HCT116 (cell line): Measurements from ENCODE around the gene FAM83F. TPM values are rescaled to one million over a fixed set of nuclear protein-coding genes. Genes with fewer than 3 reads are reported as not detected.

ENCODE experiments used
- ATAC-seq: fragments of 200-7000 bp; cut with Tn5 transposase; 2 replicates; pipeline ENCODE4 v1.9.1; 2020; ENCODE audit warnings: mild to moderate bottlenecking, moderate library complexity
- BruUV-seq: library from RNA; stranded (reverse); fragments of 400-500 nt; replicated peaks from 2 replicates; lab custom pipeline; 2021; lab: Mats Ljungman, UMichigan
- CTCF ChIA-PET: fragments of 300-600 bp; sonication (Branson Sonifier 250); formaldehyde crosslinking; loops from one replicate; lab custom pipeline; 2021; ENCODE audit warnings: antibody characterized with exemption; lab: Charles Lee
- POLR2A ChIA-PET: fragments of 300-600, 350-600 bp; sonication (Branson Sonifier 250); formaldehyde crosslinking; loops from one replicate; lab custom pipeline; 2021; ENCODE audit warnings: antibody characterized with exemption; lab: Charles Lee
- RAD21 ChIA-PET, 2 experiments: fragments of 300-600 bp; sonication (Branson Sonifier 250); formaldehyde crosslinking; loops; one replicate each; lab custom pipeline; 2023; ENCODE audit warnings: low total read pairs in 2 of 2; ENCODE audit not compliant: uncharacterized antibody in 2 of 2, unreplicated experiment in 2 of 2, low non-redundant PET in 1 of 2; lab: Charles Lee
- DNase-seq: peaks from one replicate; pipeline ENCODE4 v3.0.0-alpha.2; 2010; ENCODE audit warnings: low read depth, low spot score
- H2AFZ ChIP-seq: fragments of 200-600 bp; shearing (Covaris generic), sonication (generic); 2 replicates; pipeline ENCODE4 v1.6.1; 2017; ENCODE audit warnings: low read depth, mixed run types, mixed read lengths, antibody characterized with exemption, low read length; ENCODE audit not compliant: poor library complexity, severe bottlenecking
- H3K27ac ChIP-seq: 2 replicates; pipeline ENCODE4 v1.5.1; 2012; ENCODE audit warnings: low read depth, low read length
- H3K27me3 ChIP-seq: fragments of 200-600 bp; sonication (generic); 2 replicates; pipeline ENCODE4 v1.6.1; 2016; ENCODE audit warnings: mixed run types, low read length, mixed read lengths; ENCODE audit not compliant: insufficient read depth
- H3K36me3 ChIP-seq, 2 experiments: fragments of 200-500 bp in 1 of 2; fragments of 200-600 bp in 1 of 2; sonication (Bioruptor generic) in 1 of 2; sonication (generic) in 1 of 2; 2 replicates each; pipeline versions ENCODE4 v1.5.1 to v1.6.1; 2014 to 2016; ENCODE audit warnings: low read length in 2 of 2, inconsistent platforms in 1 of 2, mixed read lengths in 1 of 2, mixed run types in 1 of 2; ENCODE audit not compliant: insufficient read depth in 2 of 2, control insufficient read depth in 1 of 2
- H3K4me1 ChIP-seq, 2 experiments: fragments of 200-600 bp in 1 of 2; sonication (generic) in 1 of 2; 2 replicates each; pipeline versions ENCODE4 v1.5.1 to v1.6.1; 2012 to 2017; ENCODE audit warnings: low read length in 2 of 2, inconsistent platforms in 1 of 2, mild to moderate bottlenecking in 1 of 2, mixed read lengths in 1 of 2, mixed run types in 1 of 2, moderate library complexity in 1 of 2; ENCODE audit not compliant: insufficient read depth in 2 of 2, control insufficient read depth in 1 of 2
- H3K4me2 ChIP-seq: fragments of 200-600 bp; sonication (generic); 2 replicates; pipeline ENCODE4 v1.6.1; 2017; ENCODE audit warnings: mixed run types, low read length, mixed read lengths
- H3K4me3 ChIP-seq, 2 experiments: fragments of 200-600 bp in 1 of 2; sonication (generic) in 1 of 2; replicated peaks in 1 of 2; 2 replicates each; pipeline ENCODE4 v1.5.1; 2011 to 2016; ENCODE audit warnings: low read length in 2 of 2, control low read depth in 1 of 2, low read depth in 1 of 2, mild to moderate bottlenecking in 1 of 2, mixed read lengths in 1 of 2, mixed run types in 1 of 2
- H3K79me2 ChIP-seq: fragments of 200-600 bp; sonication (generic); 2 replicates; pipeline ENCODE4 v1.6.1; 2017; ENCODE audit warnings: mild to moderate bottlenecking, mixed run types, low read length, moderate library complexity, mixed read lengths; ENCODE audit not compliant: insufficient read depth
- H3K9ac ChIP-seq: fragments of 200-600 bp; sonication (generic); 2 replicates; pipeline ENCODE4 v1.6.1; 2016; ENCODE audit warnings: low read length, mixed read lengths
- H3K9me2 ChIP-seq: fragments of 200-600 bp; sonication (generic), shearing (Covaris generic); 2 replicates; pipeline ENCODE4 v1.6.1; 2017; ENCODE audit warnings: mixed run types, mild to moderate bottlenecking, moderate library complexity; ENCODE audit not compliant: insufficient read depth
- H3K9me3 ChIP-seq, 2 experiments: fragments of 200-500 bp in 1 of 2; fragments of 200-600 bp in 1 of 2; sonication (Bioruptor generic) in 1 of 2; sonication (generic) in 1 of 2; 2 replicates each; pipeline ENCODE4 v1.6.1; 2014 to 2017; ENCODE audit warnings: low read length in 2 of 2, mixed read lengths in 2 of 2, inconsistent platforms in 1 of 2, low read depth in 1 of 2, mild to moderate bottlenecking in 1 of 2, mixed run types in 1 of 2, moderate library complexity in 1 of 2; ENCODE audit not compliant: control insufficient read depth in 1 of 2, insufficient read depth in 1 of 2
- H4K20me1 ChIP-seq: fragments of 200-600 bp; sonication (generic), shearing (Covaris generic); 2 replicates; pipeline ENCODE4 v1.6.1; 2017; ENCODE audit warnings: mixed run types, mild to moderate bottlenecking, moderate library complexity; ENCODE audit not compliant: insufficient read depth
- CEBPB ChIP-seq: IDR thresholded peaks from 2 replicates; pipeline ENCODE4 v1.6.1; 2012; ENCODE audit warnings: low read depth
- EGR1 ChIP-seq: IDR thresholded peaks from 2 replicates; pipeline ENCODE4 v1.6.1; 2012; ENCODE audit warnings: low read depth
- ELF1 ChIP-seq: IDR thresholded peaks from 2 replicates; pipeline ENCODE4 v1.6.1; 2012; ENCODE audit warnings: low read depth, borderline replicate concordance
- EZH2 ChIP-seq: fragments of 200-600 bp; sonication (generic); IDR thresholded peaks from 2 replicates; pipeline ENCODE4 v1.6.1; 2017; ENCODE audit warnings: antibody characterized with exemption, mixed run types
- FOSL1 ChIP-seq: IDR thresholded peaks from 2 replicates; pipeline ENCODE4 v1.6.1; 2012; ENCODE audit warnings: low read depth
- POLR2A ChIP-seq: IDR thresholded peaks from 2 replicates; pipeline ENCODE4 v1.7.0; 2011; ENCODE audit warnings: borderline replicate concordance; ENCODE audit not compliant: insufficient read depth, insufficient read length; ENCODE audit errors: extremely low read depth
- POLR2AphosphoS5 ChIP-seq: IDR thresholded peaks from 2 replicates; pipeline ENCODE4 v1.6.1; 2011; ENCODE audit warnings: mild to moderate bottlenecking, low read depth, low read length, moderate library complexity
- RAD21 ChIP-seq: IDR thresholded peaks from 2 replicates; pipeline ENCODE4 v1.6.1; 2012; ENCODE audit warnings: low read depth, mild to moderate bottlenecking
- SIN3A ChIP-seq: IDR thresholded peaks from 2 replicates; pipeline ENCODE4 v1.6.1; 2012; ENCODE audit warnings: low read depth
- SP1 ChIP-seq: IDR thresholded peaks from 2 replicates; pipeline ENCODE4 v1.6.1; 2012; ENCODE audit warnings: low read depth
- YY1 ChIP-seq: IDR thresholded peaks from 2 replicates; pipeline ENCODE4 v1.6.1; 2011; ENCODE audit warnings: low read length, low read depth, moderate library complexity, mild to moderate bottlenecking; ENCODE audit not compliant: insufficient replicate concordance; ENCODE audit errors: extremely low read depth
- ZFX ChIP-seq: fragments of 450-650 bp; IDR thresholded peaks from 2 replicates; pipeline ENCODE4 v1.6.1; 2017
- intact Hi-C: fragments of 100-400 bp; cut with micrococcal nuclease; formaldehyde crosslinking; loops from 2 replicates; pipeline ENCODE4 v1.10.0; 2022
- total RNA-seq: library from RNA; stranded (reverse); gene quantifications from one replicate; pipeline ENCODE4 v1.2.1, GENCODE V29; 2021; ENCODE audit not compliant: unreplicated experiment
- TF ChIP-seq, protein P1 (sequence below): IDR thresholded peaks from 2 replicates; pipeline ENCODE4 v1.6.1; 2012
- TF ChIP-seq, protein P2 (sequence below): IDR thresholded peaks from 2 replicates; pipeline ENCODE4 v1.6.1; 2011; ENCODE audit warnings: mild to moderate bottlenecking, low read length, moderate library complexity; ENCODE audit not compliant: insufficient replicate concordance; ENCODE audit errors: extremely low read depth
- TF ChIP-seq, protein P3 (sequence below), 3 experiments: fragments of 200-600 bp in 1 of 3; sonication (generic) in 1 of 3; IDR thresholded peaks in 2 of 3; conservative IDR thresholded peaks in 1 of 3; 2 replicates each; pipeline ENCODE4 v1.5.1; 2012 to 2017; ENCODE audit warnings: low read depth in 2 of 3, low read length in 2 of 3, antibody characterized with exemption in 1 of 3, borderline replicate concordance in 1 of 3, control low read depth in 1 of 3, mild to moderate bottlenecking in 1 of 3, mixed read lengths in 1 of 3, mixed run types in 1 of 3, moderate library complexity in 1 of 3; ENCODE audit not compliant: insufficient read depth in 1 of 3
- TF ChIP-seq, protein P4 (sequence below): IDR thresholded peaks from 2 replicates; pipeline ENCODE4 v1.6.1; 2012

The FAM83F gene
- total RNA-seq, 1 experiment from 2014 or later = 24.5 TPM

DNA sequence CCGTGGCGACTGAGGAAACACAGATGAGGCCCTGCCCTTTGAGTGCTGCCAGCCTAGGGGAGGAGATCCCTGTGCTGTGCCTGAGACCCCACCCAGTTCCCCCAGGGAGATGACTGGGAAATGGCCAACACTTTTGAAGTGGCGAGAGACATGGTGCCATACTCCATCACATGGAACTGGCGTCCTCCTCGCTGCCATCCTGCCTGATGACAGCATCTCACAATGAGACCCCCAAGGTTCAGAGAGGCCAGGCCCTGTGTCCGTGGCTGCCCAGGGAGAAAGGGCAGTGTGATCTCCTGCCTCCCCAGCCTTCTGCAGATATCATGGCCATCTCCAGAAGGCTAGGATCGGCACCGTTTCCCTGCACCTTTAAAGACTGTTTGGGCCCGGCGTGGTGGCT is 31.1 kb downstream of the FAM83F start:
- ATAC-seq = no peak
- Histone ChIP-seq H3K4me1 (no peaks in the 10 kb centered on the region), H3K4me3 (no peak overlapping the region), H3K36me3 (peaks cover 0 to 3% of the 10 kb centered on the region in 2 experiments; a peak in 2 of 4 replicates), H3K79me2 (no peaks in the 10 kb centered on the region), H3K9me3 (no peaks in the 10 kb centered on the region), H3K9me2 (no peaks in the 10 kb centered on the region), H3K27me3 (no peaks in the 10 kb centered on the region), H2AFZ (no peak overlapping the region), H3K4me2 (no peak overlapping the region), H3K9ac (no peak overlapping the region), H4K20me1 (no peaks in the 10 kb centered on the region), H3K27ac (no peak overlapping the region)
- no peak for TF ChIP-seq RAD21
- no peak for TF ChIP-seq POLR2AphosphoS5
- TF ChIP-seq, protein P1, sequence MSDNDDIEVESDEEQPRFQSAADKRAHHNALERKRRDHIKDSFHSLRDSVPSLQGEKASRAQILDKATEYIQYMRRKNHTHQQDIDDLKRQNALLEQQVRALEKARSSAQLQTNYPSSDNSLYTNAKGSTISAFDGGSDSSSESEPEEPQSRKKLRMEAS = no peak
- TF ChIP-seq EZH2 = no peak
- TF ChIP-seq EGR1 = no peak
- TF ChIP-seq, protein P2, sequence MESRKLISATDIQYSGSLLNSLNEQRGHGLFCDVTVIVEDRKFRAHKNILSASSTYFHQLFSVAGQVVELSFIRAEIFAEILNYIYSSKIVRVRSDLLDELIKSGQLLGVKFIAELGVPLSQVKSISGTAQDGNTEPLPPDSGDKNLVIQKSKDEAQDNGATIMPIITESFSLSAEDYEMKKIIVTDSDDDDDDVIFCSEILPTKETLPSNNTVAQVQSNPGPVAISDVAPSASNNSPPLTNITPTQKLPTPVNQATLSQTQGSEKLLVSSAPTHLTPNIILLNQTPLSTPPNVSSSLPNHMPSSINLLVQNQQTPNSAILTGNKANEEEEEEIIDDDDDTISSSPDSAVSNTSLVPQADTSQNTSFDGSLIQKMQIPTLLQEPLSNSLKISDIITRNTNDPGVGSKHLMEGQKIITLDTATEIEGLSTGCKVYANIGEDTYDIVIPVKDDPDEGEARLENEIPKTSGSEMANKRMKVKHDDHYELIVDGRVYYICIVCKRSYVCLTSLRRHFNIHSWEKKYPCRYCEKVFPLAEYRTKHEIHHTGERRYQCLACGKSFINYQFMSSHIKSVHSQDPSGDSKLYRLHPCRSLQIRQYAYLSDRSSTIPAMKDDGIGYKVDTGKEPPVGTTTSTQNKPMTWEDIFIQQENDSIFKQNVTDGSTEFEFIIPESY = no peak
- TF ChIP-seq POLR2A = no peak
- TF ChIP-seq SP1 = no peak
- TF ChIP-seq SIN3A = no peak
- TF ChIP-seq FOSL1 = no peak
- no peak for TF ChIP-seq CEBPB
- TF ChIP-seq, protein P3, sequence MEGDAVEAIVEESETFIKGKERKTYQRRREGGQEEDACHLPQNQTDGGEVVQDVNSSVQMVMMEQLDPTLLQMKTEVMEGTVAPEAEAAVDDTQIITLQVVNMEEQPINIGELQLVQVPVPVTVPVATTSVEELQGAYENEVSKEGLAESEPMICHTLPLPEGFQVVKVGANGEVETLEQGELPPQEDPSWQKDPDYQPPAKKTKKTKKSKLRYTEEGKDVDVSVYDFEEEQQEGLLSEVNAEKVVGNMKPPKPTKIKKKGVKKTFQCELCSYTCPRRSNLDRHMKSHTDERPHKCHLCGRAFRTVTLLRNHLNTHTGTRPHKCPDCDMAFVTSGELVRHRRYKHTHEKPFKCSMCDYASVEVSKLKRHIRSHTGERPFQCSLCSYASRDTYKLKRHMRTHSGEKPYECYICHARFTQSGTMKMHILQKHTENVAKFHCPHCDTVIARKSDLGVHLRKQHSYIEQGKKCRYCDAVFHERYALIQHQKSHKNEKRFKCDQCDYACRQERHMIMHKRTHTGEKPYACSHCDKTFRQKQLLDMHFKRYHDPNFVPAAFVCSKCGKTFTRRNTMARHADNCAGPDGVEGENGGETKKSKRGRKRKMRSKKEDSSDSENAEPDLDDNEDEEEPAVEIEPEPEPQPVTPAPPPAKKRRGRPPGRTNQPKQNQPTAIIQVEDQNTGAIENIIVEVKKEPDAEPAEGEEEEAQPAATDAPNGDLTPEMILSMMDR (IDR thresholded peaks at IDR 0.05 in 2 of 3, conservative IDR thresholded peaks at IDR 0.05 in 1 of 3; ENCODE audit: borderline replicate concordance in 1 of 3, insufficient read depth in 1 of 3, low read depth in 2 of 3, low read length in 2 of 3) = no peak
- no peak for TF ChIP-seq YY1
- TF ChIP-seq ZFX = no peak
- TF ChIP-seq, protein P4, sequence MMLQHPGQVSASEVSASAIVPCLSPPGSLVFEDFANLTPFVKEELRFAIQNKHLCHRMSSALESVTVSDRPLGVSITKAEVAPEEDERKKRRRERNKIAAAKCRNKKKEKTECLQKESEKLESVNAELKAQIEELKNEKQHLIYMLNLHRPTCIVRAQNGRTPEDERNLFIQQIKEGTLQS = no peak
- no peak for TF ChIP-seq ELF1
- CTCF ChIA-PET = interaction anchor here (1.5 to 2.8 kb wide), 5 partner anchors 10 to 491 kb away, joined by 5 to 19 read pairs (median 13); no protein-coding TSS in a partner anchor
- RAD21 ChIA-PET = no interaction called here
- BruUV-seq = no TSS peak
- DNase-seq = no peak
- POLR2A ChIA-PET = no interaction called here
- intact Hi-C loops = loop anchor here (2.0 kb wide), 2 partner anchors 403 to 483 kb away; no protein-coding TSS in a partner anchor
